Body of pancreas (tissue), 4 donors: ENCODE measurements around the gene ASXL3. TPM values are rescaled to one million over a fixed set of nuclear protein-coding genes. Genes with fewer than 3 reads are reported as not detected.

Experiments used
- ATAC-seq: fragments of 150-250 bp; one replicate; pipeline ENCODE4 v1.9.1; 2016
- DNase-seq, 4 donors: peaks; one replicate each; pipeline ENCODE4 v3.0.0-alpha.2; 2019
- H3K27ac ChIP-seq, 4 donors: fragments of 200-600 bp; sonication (generic); 1 replicate in 3 of 4; 2 replicates in 1 of 4; pipeline versions ENCODE4 v1.5.1 to v1.6.1; 2016 to 2019; ENCODE audit warnings: mild to moderate bottlenecking in 1 of 4, mixed read lengths in 1 of 4, moderate library complexity in 1 of 4
- H3K27me3 ChIP-seq, 2 donors: fragments of 200-600 bp; sonication (generic); one replicate each; pipeline ENCODE4 v1.6.0; 2016; ENCODE audit warnings: mild to moderate bottlenecking in 1 of 2
- H3K36me3 ChIP-seq, 2 donors: fragments of 200-600 bp; sonication (generic); replicated peaks in 1 of 2; 2 replicates each; pipeline ENCODE4 v1.5.1; 2016; ENCODE audit warnings: low read depth in 2 of 2; ENCODE audit not compliant: insufficient read depth in 1 of 2
- H3K4me1 ChIP-seq: fragments of 200-600 bp; sonication (generic); one replicate; pipeline ENCODE4 v1.6.0; 2016
- H3K4me3 ChIP-seq, 2 donors: fragments of 200-600 bp; sonication (generic); 1 replicate in 1 of 2; 2 replicates in 1 of 2; pipeline ENCODE4 v1.5.1; 2016 to 2019
- H3K9me3 ChIP-seq, 3 donors: fragments of 200-600 bp; sonication (generic); 1 replicate in 2 of 3; 2 replicates in 1 of 3; pipeline ENCODE4 v1.5.1; 2016
- POLR2A ChIP-seq, 3 donors: fragments of 450-650 bp; IDR thresholded peaks; one replicate each; pipeline ENCODE4 v1.6.1; 2016; ENCODE audit warnings: antibody characterized with exemption in 3 of 3, mild to moderate bottlenecking in 2 of 3
- whole genome bisulfite sequencing, 2 donors: methylation state at CpG; one replicate each; pipeline ENCODE4 v1.1.5; 2017; 5-methylcytosine and 5-hydroxymethylcytosine counted together
- intact Hi-C: fragments of 100-400 bp; cut with DNase I; formaldehyde crosslinking; loops from one replicate; pipeline ENCODE4 v1.15.1; 2023
- total RNA-seq, 2 donors: library from RNA; depleted of rRNA; stranded (reverse); fragments of >200 nt; gene quantifications; one replicate each; pipeline ENCODE4 v1.1.0, GENCODE V29; 2016
- TF ChIP-seq, protein P1 (sequence below), 7 experiments: fragments of 450-650 bp in 4 of 7; fragments of 200-600 bp in 3 of 7; sonication (generic) in 3 of 7; IDR thresholded peaks; one replicate each; pipeline ENCODE4 v1.5.1; 2016 to 2019; ENCODE audit warnings: antibody characterized with exemption in 7 of 7

ASXL3 gene
- total RNA-seq, 2 donors from 2014 or later: 1.3 to 3.6 TPM

DNA sequence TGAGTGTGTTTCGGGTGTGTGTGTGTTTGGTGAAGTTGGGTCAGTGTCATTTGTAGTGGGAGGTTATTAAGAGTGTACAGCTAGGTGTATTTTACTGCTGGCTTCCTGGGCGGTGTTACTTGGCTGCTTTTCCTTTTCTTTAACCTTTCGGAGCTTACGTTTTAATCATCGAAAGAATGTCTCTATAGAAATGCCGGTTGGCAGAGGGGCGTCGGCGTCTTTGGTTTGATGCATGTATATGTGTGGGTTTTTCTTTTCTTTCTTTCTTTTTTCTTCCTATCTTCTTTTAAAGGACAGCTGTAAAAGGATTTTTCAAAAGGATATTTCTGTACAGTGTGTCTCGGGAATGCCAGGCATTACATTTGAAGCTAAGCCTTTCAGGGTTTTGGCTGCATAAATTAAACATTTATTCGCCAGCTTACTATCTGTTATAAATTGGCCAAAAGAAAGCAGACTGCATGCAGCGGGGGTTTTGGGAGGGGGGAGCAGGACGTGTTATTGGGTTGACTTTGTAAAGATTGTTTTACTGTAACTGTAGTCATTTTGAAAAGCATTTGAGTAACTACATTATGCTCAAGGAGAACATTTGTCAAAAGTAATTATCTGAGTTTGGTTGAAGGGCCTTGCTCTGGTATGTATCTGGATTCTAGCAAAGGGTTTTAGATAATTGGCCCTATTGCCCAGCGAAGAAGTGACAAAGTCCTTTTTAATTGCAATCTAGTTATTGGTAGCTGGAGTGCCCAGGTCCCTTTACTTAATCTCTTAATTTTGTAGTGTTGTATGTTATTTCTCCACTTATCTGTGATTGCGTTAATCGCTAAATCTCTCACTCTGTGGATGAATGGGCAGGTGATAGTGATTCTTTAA is 1.6 kb downstream of the ASXL3 start:
- intact Hi-C loops: no loop called here
- ATAC-seq (peak; percentile 24), DNase-seq (peak in 1 of 4 donors; percentile 7)
- peak overlapping the region; percentile 48 to 86 (median 76) for H3K27ac ChIP-seq
- 14 to 17% methylated on average over 16 of the region's 16 CpGs for WGBS, 2 donors
- H3K9me3 ChIP-seq: no peaks in the 10 kb centered on the region
- peak overlapping the region in 1 of 2 donors; percentile 27 for H3K4me3 ChIP-seq
- peaks cover 8% of the 10 kb centered on the region for H3K4me1 ChIP-seq
- H3K27me3 ChIP-seq: no peaks in the 10 kb centered on the region
- TF ChIP-seq, protein P1, sequence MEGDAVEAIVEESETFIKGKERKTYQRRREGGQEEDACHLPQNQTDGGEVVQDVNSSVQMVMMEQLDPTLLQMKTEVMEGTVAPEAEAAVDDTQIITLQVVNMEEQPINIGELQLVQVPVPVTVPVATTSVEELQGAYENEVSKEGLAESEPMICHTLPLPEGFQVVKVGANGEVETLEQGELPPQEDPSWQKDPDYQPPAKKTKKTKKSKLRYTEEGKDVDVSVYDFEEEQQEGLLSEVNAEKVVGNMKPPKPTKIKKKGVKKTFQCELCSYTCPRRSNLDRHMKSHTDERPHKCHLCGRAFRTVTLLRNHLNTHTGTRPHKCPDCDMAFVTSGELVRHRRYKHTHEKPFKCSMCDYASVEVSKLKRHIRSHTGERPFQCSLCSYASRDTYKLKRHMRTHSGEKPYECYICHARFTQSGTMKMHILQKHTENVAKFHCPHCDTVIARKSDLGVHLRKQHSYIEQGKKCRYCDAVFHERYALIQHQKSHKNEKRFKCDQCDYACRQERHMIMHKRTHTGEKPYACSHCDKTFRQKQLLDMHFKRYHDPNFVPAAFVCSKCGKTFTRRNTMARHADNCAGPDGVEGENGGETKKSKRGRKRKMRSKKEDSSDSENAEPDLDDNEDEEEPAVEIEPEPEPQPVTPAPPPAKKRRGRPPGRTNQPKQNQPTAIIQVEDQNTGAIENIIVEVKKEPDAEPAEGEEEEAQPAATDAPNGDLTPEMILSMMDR (IDR thresholded peaks at IDR 0.05): no peak
- no peak for TF ChIP-seq POLR2A (IDR thresholded peaks at IDR 0.05)
- H3K36me3 ChIP-seq: no peaks in the 10 kb centered on the region

- TF ChIP-seq, protein P1 (IDR thresholded peaks at IDR 0.05): no peak
- TF ChIP-seq POLR2A (IDR thresholded peaks at IDR 0.05): no peak
- Histone ChIP-seq H3K4me1 (peaks cover 8% of the 10 kb centered on the region), H3K27ac (no peak overlapping the region), H3K27me3 (no peaks in the 10 kb centered on the region), H3K9me3 (no peaks in the 10 kb centered on the region), H3K36me3 (no peaks in the 10 kb centered on the region), H3K4me3 (no peak overlapping the region)
- no peak for DNase-seq
- ATAC-seq: no peak
- intact Hi-C loops: no loop called here
- 69 to 73% methylated on average over 4 of the region's 4 CpGs for WGBS, 2 donors
Measured at GRCh38 chr18:33580546-33580945, 2.5 kb downstream of the ASXL3 start.

DNA sequence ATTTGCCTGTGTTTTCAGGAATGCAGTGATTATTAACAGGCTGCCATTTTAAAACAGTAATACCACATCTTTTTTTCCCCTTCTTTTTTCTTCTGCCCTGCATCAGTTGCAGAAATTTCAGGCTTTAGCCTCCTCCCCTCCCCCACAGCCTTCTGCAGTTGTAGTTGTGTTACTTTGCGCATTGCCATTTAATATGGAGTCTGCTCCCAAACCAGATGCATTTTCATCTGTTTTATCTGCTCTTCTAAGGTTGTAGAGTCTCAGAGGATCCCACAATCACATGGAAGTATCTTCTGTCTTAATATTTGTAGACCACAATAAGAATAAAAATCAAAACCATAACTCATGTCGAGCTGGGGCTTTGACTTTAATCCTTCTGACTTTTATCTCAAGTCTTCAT is 3.8 kb downstream of the ASXL3 start:
- DNase-seq (peak in 1 of 4 donors; percentile 7), ATAC-seq (no peak)
- H3K9me3 ChIP-seq: no peaks in the 10 kb centered on the region
- H3K36me3 ChIP-seq: no peaks in the 10 kb centered on the region
- peak overlapping the region in 3 of 4 donors; percentile 5 to 41 (median 33) for H3K27ac ChIP-seq
- intact Hi-C loops: no loop called here
- no peak overlapping the region for H3K4me3 ChIP-seq
- H3K4me1 ChIP-seq: peaks cover 8% of the 10 kb centered on the region
- no peaks in the 10 kb centered on the region for H3K27me3 ChIP-seq
- TF ChIP-seq, protein P1 (IDR thresholded peaks at IDR 0.05): no peak
- TF ChIP-seq POLR2A (IDR thresholded peaks at IDR 0.05): no peak
- 55 to 58% methylated on average over 2 of the region's 2 CpGs for WGBS, 2 donors

DNA sequence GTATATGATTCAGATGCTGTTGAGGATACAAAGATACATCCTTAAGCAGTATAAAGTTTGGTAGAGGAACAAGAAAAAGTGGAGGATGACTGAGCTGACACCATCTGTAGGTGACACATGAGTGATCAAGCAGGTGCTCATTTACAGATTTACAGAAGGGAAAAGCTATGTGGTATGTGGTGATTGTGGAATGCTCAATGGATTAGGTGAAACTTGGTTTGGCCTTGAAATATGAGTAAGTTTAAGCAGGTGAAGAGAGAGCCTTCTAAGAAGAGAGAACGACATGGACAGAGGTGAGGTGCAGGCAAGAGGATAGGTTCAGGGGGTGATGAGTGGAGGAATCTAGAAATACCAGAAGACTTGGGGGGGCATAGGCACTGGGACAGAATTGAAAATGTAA is 5.9 kb downstream of the ASXL3 start:
- DNase-seq: no peak
- Histone ChIP-seq H3K27me3 (no peaks in the 10 kb centered on the region), H3K9me3 (no peaks in the 10 kb centered on the region), H3K36me3 (no peaks in the 10 kb centered on the region), H3K27ac (peak overlapping the region in 2 of 4 donors; percentile 23 to 68), H3K4me1 (no peaks in the 10 kb centered on the region), H3K4me3 (no peak overlapping the region)
- ATAC-seq: no peak
- 37 to 50% methylated on average over 1 of the region's 1 CpG for WGBS, 2 donors
- no peak for TF ChIP-seq POLR2A (IDR thresholded peaks at IDR 0.05)
- TF ChIP-seq, protein P1 (IDR thresholded peaks at IDR 0.05): no peak
- intact Hi-C loops: no loop called here
